CD14-positive monocyte (primary cell): ENCODE measurements around the gene LRIG1. TPM values are rescaled to one million over a fixed set of nuclear protein-coding genes. Genes with fewer than 3 reads are reported as not detected.

ENCODE experiments used
- DNase-seq, 3 donors: peaks; one replicate each; pipeline ENCODE4 v3.0.0-alpha.2; 2011 to 2022
- H2AFZ ChIP-seq: 2 replicates; pipeline ENCODE4 v1.6.0; 2012; ENCODE audit warnings: mild to moderate bottlenecking, low read depth, low read length, inconsistent platforms; ENCODE audit not compliant: insufficient read depth, poor library complexity, severe bottlenecking
- H3K27ac ChIP-seq, 2 donors: 1 replicate in 1 of 2; 2 replicates in 1 of 2; pipeline ENCODE4 v1.5.1; 2012 to 2013; ENCODE audit warnings: low read length in 2 of 2, control low read depth in 1 of 2, inconsistent platforms in 1 of 2, low read depth in 1 of 2, mild to moderate bottlenecking in 1 of 2
- H3K27me3 ChIP-seq, 2 donors: one replicate each; pipeline versions ENCODE4 v1.6.0 to v1.6.1; 2011 to 2013; ENCODE audit warnings: low read length in 2 of 2; ENCODE audit not compliant: control insufficient read depth in 2 of 2, insufficient read depth in 2 of 2
- H3K36me3 ChIP-seq, 2 donors: replicated peaks in 1 of 2; 1 replicate in 1 of 2; 2 replicates in 1 of 2; pipeline versions ENCODE4 v1.5.1 to v1.6.1; 2012 to 2013; ENCODE audit warnings: low read length in 2 of 2, control low read depth in 1 of 2, inconsistent platforms in 1 of 2, mild to moderate bottlenecking in 1 of 2; ENCODE audit not compliant: insufficient read depth in 2 of 2, control insufficient read depth in 1 of 2
- H3K4me1 ChIP-seq, 2 donors: 1 replicate in 1 of 2; 2 replicates in 1 of 2; pipeline versions ENCODE4 v1.5.1 to v1.6.1; 2012 to 2013; ENCODE audit warnings: low read length in 2 of 2, control low read depth in 1 of 2, inconsistent platforms in 1 of 2, mild to moderate bottlenecking in 1 of 2, moderate library complexity in 1 of 2; ENCODE audit not compliant: insufficient read depth in 2 of 2, control insufficient read depth in 1 of 2
- H3K4me2 ChIP-seq: replicated peaks from 2 replicates; pipeline ENCODE3; 2012; ENCODE audit warnings: low read length, moderate library complexity, mild to moderate bottlenecking; ENCODE audit not compliant: poor library complexity, severe bottlenecking; ENCODE audit errors: extremely low read depth
- H3K4me3 ChIP-seq, 3 experiments: fragments of 200-600 bp in 1 of 3; sonication (generic) in 1 of 3; replicated peaks in 1 of 3; 1 replicate in 2 of 3; 2 replicates in 1 of 3; pipeline ENCODE4 v1.5.1; 2011 to 2013; ENCODE audit warnings: low read length in 3 of 3, mild to moderate bottlenecking in 3 of 3, control low read depth in 2 of 3, low read depth in 2 of 3, inconsistent platforms in 1 of 3, moderate library complexity in 1 of 3
- H3K79me2 ChIP-seq: 2 replicates; pipeline ENCODE4 v1.6.0; 2012; ENCODE audit warnings: mild to moderate bottlenecking, control low read depth, inconsistent platforms, low read length, moderate library complexity; ENCODE audit not compliant: insufficient read depth
- H3K9ac ChIP-seq: 2 replicates; pipeline ENCODE4 v1.6.0; 2017; ENCODE audit warnings: low read length, mild to moderate bottlenecking; ENCODE audit not compliant: insufficient read depth, poor library complexity, severe bottlenecking
- H3K9me3 ChIP-seq, 2 donors: replicated peaks in 1 of 2; 1 replicate in 1 of 2; 2 replicates in 1 of 2; pipeline versions ENCODE4 v1.5.1 to v1.6.1; 2012 to 2013; ENCODE audit warnings: low read length in 2 of 2, control low read depth in 1 of 2; ENCODE audit not compliant: control insufficient read depth in 1 of 2, insufficient read depth in 1 of 2
- H4K20me1 ChIP-seq: 2 replicates; pipeline ENCODE4 v1.6.0; 2012; ENCODE audit warnings: mild to moderate bottlenecking, low read length, control low read depth, moderate library complexity; ENCODE audit not compliant: insufficient read depth
- H3K27ac Mint-ChIP-seq, 7 donors: one replicate each; pipeline ENCODE4 v1.8.0; 2020; ENCODE audit warnings: mild to moderate bottlenecking in 7 of 7, mixed read lengths in 7 of 7, moderate library complexity in 6 of 7, inconsistent platforms in 2 of 7
- H3K27me3 Mint-ChIP-seq, 3 donors: one replicate each; pipeline ENCODE4 v1.8.0; 2021 to 2022; ENCODE audit warnings: low read depth in 3 of 3, mild to moderate bottlenecking in 3 of 3, mixed read lengths in 3 of 3, moderate library complexity in 3 of 3, inconsistent platforms in 1 of 3
- H3K36me3 Mint-ChIP-seq, 2 donors: one replicate each; pipeline ENCODE4 v1.8.0; 2020; ENCODE audit warnings: mixed read lengths in 2 of 2, inconsistent platforms in 1 of 2, mild to moderate bottlenecking in 1 of 2
- H3K4me1 Mint-ChIP-seq: one replicate; pipeline ENCODE4 v1.8.0; 2020; ENCODE audit warnings: mild to moderate bottlenecking, mixed read lengths
- H3K4me3 Mint-ChIP-seq, 2 donors: one replicate each; pipeline ENCODE4 v1.8.0; 2020; ENCODE audit warnings: mild to moderate bottlenecking in 2 of 2, mixed read lengths in 2 of 2, moderate library complexity in 1 of 2
- H3K9me3 Mint-ChIP-seq, 7 donors: one replicate each; pipeline ENCODE4 v1.8.0; 2020 to 2022; ENCODE audit warnings: mixed read lengths in 7 of 7, mild to moderate bottlenecking in 6 of 7, moderate library complexity in 6 of 7, inconsistent platforms in 2 of 7
- WGBS: methylation state at CpG from one replicate; pipeline ENCODE4 v1.1.5; 2013; ENCODE audit warnings: missing lambda C conversion rate; ENCODE audit not compliant: insufficient coverage; 5-methylcytosine and 5-hydroxymethylcytosine counted together
- intact Hi-C, 2 donors: fragments of 100-400 bp; cut with micrococcal nuclease; formaldehyde crosslinking; loops; one replicate each; pipeline versions ENCODE4 v1.15.0 to v1.15.1; 2023
- polyA plus RNA-seq, 3 donors: library from polyadenylated mRNA; depleted of rRNA in 1 of 3; unstranded in 2 of 3; stranded (reverse) in 1 of 3; fragments of 300-500 nt in 2 of 3; fragments of >200 nt in 1 of 3; fragmentation: Illumina TruSeq in 2 of 3; gene quantifications; 1 replicate in 2 of 3; 2 replicates in 1 of 3; pipeline ENCODE4 v1.2.3, GENCODE V29; 2012 to 2021
- TF ChIP-seq, protein P1 (sequence below): fragments of 200-600 bp; IDR thresholded peaks from one replicate; pipeline ENCODE4 v1.8.0; 2022; ENCODE audit warnings: antibody characterized with exemption, mild to moderate bottlenecking

Gene LRIG1
- polyA plus RNA-seq, 3 donors = 0.82 to 1.9 (median 1.0) TPM

- no peak overlapping the region for H3K4me3 Mint-ChIP-seq
- Histone ChIP-seq H3K79me2 (no peaks in the 10 kb centered on the region), H3K27ac (no peak overlapping the region), H3K4me3 (no peak overlapping the region), H4K20me1 (no peaks in the 10 kb centered on the region), H2AFZ (no peak overlapping the region), H3K9me3 (peaks cover 0 to 16% of the 10 kb centered on the region in 2 donors), H3K36me3 (peaks cover 28 to 80% of the 10 kb centered on the region in 2 donors), H3K4me2 (no peak overlapping the region), H3K9ac (no peak overlapping the region), H3K4me1 (no peaks in the 10 kb centered on the region), H3K27me3 (no peaks in the 10 kb centered on the region)
- H3K4me1 Mint-ChIP-seq = peaks cover 6% of the 10 kb centered on the region
- H3K36me3 Mint-ChIP-seq = peaks cover 77 to 86% of the 10 kb centered on the region in 2 donors
- 96% methylated on average over 18 of the region's 18 CpGs for WGBS
- H3K9me3 Mint-ChIP-seq = peaks cover 0 to 24% (median 6%) of the 10 kb centered on the region in 7 donors
- intact Hi-C loops = no loop called here
- TF ChIP-seq, protein P1, sequence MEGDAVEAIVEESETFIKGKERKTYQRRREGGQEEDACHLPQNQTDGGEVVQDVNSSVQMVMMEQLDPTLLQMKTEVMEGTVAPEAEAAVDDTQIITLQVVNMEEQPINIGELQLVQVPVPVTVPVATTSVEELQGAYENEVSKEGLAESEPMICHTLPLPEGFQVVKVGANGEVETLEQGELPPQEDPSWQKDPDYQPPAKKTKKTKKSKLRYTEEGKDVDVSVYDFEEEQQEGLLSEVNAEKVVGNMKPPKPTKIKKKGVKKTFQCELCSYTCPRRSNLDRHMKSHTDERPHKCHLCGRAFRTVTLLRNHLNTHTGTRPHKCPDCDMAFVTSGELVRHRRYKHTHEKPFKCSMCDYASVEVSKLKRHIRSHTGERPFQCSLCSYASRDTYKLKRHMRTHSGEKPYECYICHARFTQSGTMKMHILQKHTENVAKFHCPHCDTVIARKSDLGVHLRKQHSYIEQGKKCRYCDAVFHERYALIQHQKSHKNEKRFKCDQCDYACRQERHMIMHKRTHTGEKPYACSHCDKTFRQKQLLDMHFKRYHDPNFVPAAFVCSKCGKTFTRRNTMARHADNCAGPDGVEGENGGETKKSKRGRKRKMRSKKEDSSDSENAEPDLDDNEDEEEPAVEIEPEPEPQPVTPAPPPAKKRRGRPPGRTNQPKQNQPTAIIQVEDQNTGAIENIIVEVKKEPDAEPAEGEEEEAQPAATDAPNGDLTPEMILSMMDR = no peak
- H3K27me3 Mint-ChIP-seq = peaks cover 0 to 2% (median 0%) of the 10 kb centered on the region in 3 donors
- DNase-seq = no peak
- H3K27ac Mint-ChIP-seq = no peak overlapping the region
These were observed 117.8 kb downstream of the LRIG1 start for GRCh38 chr3:66383023-66383422.

DNA sequence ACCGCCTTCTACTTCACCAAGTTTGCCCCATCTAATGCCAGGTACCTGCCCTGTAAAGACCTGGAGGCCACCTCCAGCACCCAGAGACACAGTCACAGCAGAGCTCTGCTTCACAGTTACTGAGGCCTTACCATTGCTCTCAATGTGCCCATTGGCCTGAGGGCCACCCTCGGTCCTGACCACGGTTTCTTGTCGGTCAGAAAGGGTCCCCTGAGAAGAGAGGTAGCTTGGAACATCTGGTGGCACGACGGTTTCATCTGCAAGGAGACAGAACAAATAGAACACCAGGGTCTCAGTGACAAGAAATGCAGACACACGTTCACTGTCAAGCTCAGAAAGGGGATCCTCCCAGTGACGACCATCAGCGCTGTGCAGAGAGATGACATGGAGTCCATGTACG, 118.7 kb downstream of the LRIG1 start:
- no peak overlapping the region for H2AFZ ChIP-seq
- H4K20me1 ChIP-seq = no peaks in the 10 kb centered on the region
- peaks cover 84 to 91% of the 10 kb centered on the region in 2 donors for H3K36me3 Mint-ChIP-seq
- TF ChIP-seq, protein P1 = no peak
- no peaks in the 10 kb centered on the region for H3K79me2 ChIP-seq
- H3K4me3 Mint-ChIP-seq = no peak overlapping the region
- H3K4me1 Mint-ChIP-seq = peaks cover 6% of the 10 kb centered on the region
- no peak overlapping the region for H3K9ac ChIP-seq
- peaks cover 0 to 2% (median 0%) of the 10 kb centered on the region in 3 donors for H3K27me3 Mint-ChIP-seq
- H3K27me3 ChIP-seq = no peaks in the 10 kb centered on the region
- no peaks in the 10 kb centered on the region for H3K4me1 ChIP-seq
- 95% methylated on average over 10 of the region's 10 CpGs for WGBS
- DNase-seq = no peak
- no peak overlapping the region for H3K4me2 ChIP-seq
- intact Hi-C loops = no loop called here
- H3K9me3 Mint-ChIP-seq = peaks cover 0 to 24% (median 6%) of the 10 kb centered on the region in 7 donors
- peaks cover 0 to 16% of the 10 kb centered on the region in 2 donors for H3K9me3 ChIP-seq
- peaks cover 32 to 89% of the 10 kb centered on the region in 2 donors for H3K36me3 ChIP-seq
- H3K27ac Mint-ChIP-seq = no peak overlapping the region
- no peak overlapping the region for H3K4me3 ChIP-seq
- H3K27ac ChIP-seq = no peak overlapping the region
